GM18508 (cell line): ENCODE results near the gene ASIC3.

Source experiments
- ATAC-seq: cut with Tn5 transposase; IDR thresholded peaks from one replicate; pipeline ENCODE4 v1.9.1; 2021; ENCODE audit warnings: moderate number of reproducible peaks; ENCODE audit not compliant: insufficient read depth, unreplicated experiment

Gene ASIC3

GRCh38 chr7:151082141-151083070 is 34.1 kb downstream of the ASIC3 start:
- no peak for ATAC-seq

- ATAC-seq = no peak
Observed at GRCh38 chr7:151083071-151083823, 34.9 kb downstream of the ASIC3 start, which contains the start of gene TMUB1. TSS of gene TMUB1 (minus strand) at chr7:151083493. CDS start at chr7:151082563, 930 bp downstream.

GRCh38 chr7:151083824-151084160 is 35.5 kb downstream of the ASIC3 start:
- ATAC-seq = no peak

GRCh38 chr7:151085329-151085690 is 37.0 kb downstream of the ASIC3 start:
- no peak for ATAC-seq

GRCh38 chr7:151085691-151086620 is 37.6 kb downstream of the ASIC3 start, which contains the start of gene AGAP3:
TSS of gene AGAP3 (plus strand) at chr7:151086475. CDS start at chr7:151086742, 267 bp downstream.
- no peak for ATAC-seq

- ATAC-seq = no peak
Observed at GRCh38 chr7:151086802-151087244, 38.5 kb downstream of the ASIC3 start.

- ATAC-seq = no peak
Observed at GRCh38 chr7:151087245-151088018, 39.1 kb downstream of the ASIC3 start.

GRCh38 chr7:151088019-151088855 is 39.9 kb downstream of the ASIC3 start:
- ATAC-seq = no peak

- no peak for ATAC-seq
Observed at GRCh38 chr7:151088856-151089699, 40.7 kb downstream of the ASIC3 start.

- no peak for ATAC-seq
Observed at GRCh38 chr7:151089893-151090730, 41.8 kb downstream of the ASIC3 start.

GRCh38 chr7:151091003-151091402 is 42.7 kb downstream of the ASIC3 start:
- ATAC-seq = no peak

- ATAC-seq = no peak
Observed at GRCh38 chr7:151091431-151091830, 43.1 kb downstream of the ASIC3 start.

GRCh38 chr7:151091988-151092387 is 43.7 kb downstream of the ASIC3 start:
- no peak for ATAC-seq

GRCh38 chr7:151093748-151094147 is 45.4 kb downstream of the ASIC3 start:
- no peak for ATAC-seq

GRCh38 chr7:151094675-151095074 is 46.3 kb downstream of the ASIC3 start:
- ATAC-seq = no peak

GRCh38 chr7:151095123-151095797 is 46.9 kb downstream of the ASIC3 start:
- ATAC-seq = no peak
